PC-3 (cell line): ENCODE results near the gene CHAT. TPM values are rescaled to one million over a fixed set of nuclear protein-coding genes. Genes with fewer than 3 reads are reported as not detected.

Source experiments
- ATAC-seq: fragments of 200-7000 bp; cut with Tn5 transposase; 2 replicates; pipeline ENCODE4 v1.9.1; 2020; ENCODE audit warnings: mild to moderate bottlenecking, moderate library complexity
- BruUV-seq: library from RNA; stranded (reverse); fragments of 400-500 nt; replicated peaks from 2 replicates; lab custom pipeline; 2021; lab: Mats Ljungman, UMichigan
- CTCF ChIA-PET: fragments of 300-600 bp; sonication (Branson Sonifier 250); formaldehyde crosslinking; loops from one replicate; lab custom pipeline; 2022; ENCODE audit warnings: antibody characterized with exemption; lab: Charles Lee
- POLR2A ChIA-PET: fragments of 300-600 bp; sonication (Branson Sonifier 250); formaldehyde crosslinking; loops from one replicate; lab custom pipeline; 2022; ENCODE audit warnings: antibody characterized with exemption; ENCODE audit not compliant: unreplicated experiment; lab: Charles Lee
- DNase-seq: peaks from one replicate; pipeline ENCODE4 v3.0.0-alpha.2; 2015
- H2AFZ ChIP-seq: fragments of 300-600 bp; sonication (generic); 2 replicates; pipeline ENCODE4 v1.6.0; 2016; ENCODE audit warnings: antibody characterized with exemption, low read length
- H3F3A ChIP-seq: fragments of 300-600 bp; sonication (generic); one replicate; pipeline ENCODE4 v1.6.0; 2017; ENCODE audit warnings: antibody characterized with exemption, low read length, control low read depth, mild to moderate bottlenecking; ENCODE audit not compliant: unreplicated experiment
- H3K27ac ChIP-seq: fragments of 300-600 bp; sonication (generic); 2 replicates; pipeline ENCODE4 v1.5.1; 2016; ENCODE audit warnings: mild to moderate bottlenecking, low read length
- H3K27me3 ChIP-seq: fragments of 300-600 bp; sonication (generic); 2 replicates; pipeline ENCODE4 v1.6.1; 2016; ENCODE audit warnings: low read length, mixed read lengths
- H3K36me3 ChIP-seq: fragments of 300-600 bp; sonication (generic); 2 replicates; pipeline ENCODE4 v1.6.1; 2016; ENCODE audit warnings: low read depth, mixed run types, low read length, mixed read lengths
- H3K4me1 ChIP-seq: fragments of 300-600 bp; sonication (generic); 2 replicates; pipeline ENCODE4 v1.5.1; 2016; ENCODE audit warnings: low read length; ENCODE audit not compliant: insufficient read depth
- H3K4me2 ChIP-seq: fragments of 300-600 bp; sonication (generic); 2 replicates; pipeline ENCODE4 v1.6.0; 2016; ENCODE audit warnings: low read length
- H3K4me3 ChIP-seq: fragments of 300-600 bp; sonication (generic); 2 replicates; pipeline ENCODE4 v1.5.1; 2016; ENCODE audit warnings: mild to moderate bottlenecking, low read length, mixed read lengths
- H3K79me2 ChIP-seq: fragments of 300-600 bp; sonication (generic); 2 replicates; pipeline ENCODE4 v1.6.1; 2017; ENCODE audit warnings: low read length, mixed read lengths
- H3K9ac ChIP-seq: fragments of 300-600 bp; sonication (generic); 2 replicates; pipeline ENCODE4 v1.6.0; 2016; ENCODE audit warnings: mild to moderate bottlenecking, low read length
- H3K9me2 ChIP-seq: fragments of 300-600 bp; sonication (generic); replicated peaks from 2 replicates; pipeline ENCODE4 v1.6.1; 2016; ENCODE audit warnings: mixed run types, low read length, mixed read lengths
- H3K9me3 ChIP-seq: fragments of 300-600 bp; sonication (generic); 2 replicates; pipeline ENCODE4 v1.6.1; 2016; ENCODE audit warnings: low read length, mixed read lengths
- H4K20me1 ChIP-seq: fragments of 300-600 bp; sonication (generic); 2 replicates; pipeline ENCODE4 v1.6.1; 2016; ENCODE audit warnings: low read length, mixed read lengths
- CTCF ChIP-seq: fragments of 300-600 bp; sonication (generic); conservative IDR thresholded peaks from 2 replicates; pipeline ENCODE4 v1.5.1; 2017; ENCODE audit warnings: antibody characterized with exemption, low read depth, mild to moderate bottlenecking, low read length
- EZH2 ChIP-seq: fragments of 300-600 bp; sonication (generic); IDR thresholded peaks from one replicate; pipeline ENCODE4 v1.6.1; 2017; ENCODE audit warnings: antibody characterized with exemption, mild to moderate bottlenecking, low read length; ENCODE audit not compliant: unreplicated experiment
- EZH2phosphoT487 ChIP-seq: fragments of 300-600 bp; sonication (generic); IDR thresholded peaks from 2 replicates; pipeline ENCODE4 v1.6.1; 2018; ENCODE audit warnings: mild to moderate bottlenecking, antibody characterized with exemption, low read length, borderline replicate concordance
- intact Hi-C: fragments of 100-400 bp; cut with micrococcal nuclease; formaldehyde crosslinking; loops from 2 replicates; pipeline ENCODE4 v1.9.0; 2023
- total RNA-seq: library from RNA; depleted of rRNA; stranded (reverse); fragments of >200 nt; gene quantifications from 2 replicates; pipeline ENCODE4 v1.2.3, GENCODE V29; 2014

CHAT gene
- total RNA-seq, 1 experiment from 2014 or later = not detected

GRCh38 chr10:49645871-49646870 lies 32.3 kb downstream of the CHAT start:
- BruUV-seq = no TSS peak
- H3K9ac ChIP-seq = no peak overlapping the region
- H3F3A ChIP-seq = no peaks in the 10 kb centered on the region
- H3K4me3 ChIP-seq = no peak overlapping the region
- no peak for TF ChIP-seq CTCF
- no peak for TF ChIP-seq EZH2
- no peak for TF ChIP-seq EZH2phosphoT487
- H4K20me1 ChIP-seq = no peaks in the 10 kb centered on the region
- ChIA-PET POLR2A (no interaction called here), CTCF (no interaction called here)
- H3K27me3 ChIP-seq = peaks cover 97% of the 10 kb centered on the region
- no peak for ATAC-seq
- intact Hi-C loops = no loop called here
- H3K9me2 ChIP-seq = no peaks in the 10 kb centered on the region
- H3K4me1 ChIP-seq = no peaks in the 10 kb centered on the region
- H3K27ac ChIP-seq = no peak overlapping the region
- no peak for DNase-seq
- H3K4me2 ChIP-seq = no peak overlapping the region
- H3K9me3 ChIP-seq = no peaks in the 10 kb centered on the region
- H3K36me3 ChIP-seq = no peaks in the 10 kb centered on the region
- H3K79me2 ChIP-seq = no peaks in the 10 kb centered on the region
- H2AFZ ChIP-seq = no peak overlapping the region

GRCh38 chr10:49647554-49647953 lies 33.7 kb downstream of the CHAT start:
- BruUV-seq = no TSS peak
- no peaks in the 10 kb centered on the region for H3K36me3 ChIP-seq
- H3K27ac ChIP-seq = no peak overlapping the region
- no peaks in the 10 kb centered on the region for H3F3A ChIP-seq
- POLR2A ChIA-PET = no interaction called here
- H3K4me2 ChIP-seq = no peak overlapping the region
- DNase-seq (no peak), ATAC-seq (no peak)
- H3K9me3 ChIP-seq = no peaks in the 10 kb centered on the region
- H3K4me3 ChIP-seq = no peak overlapping the region
- intact Hi-C loops = no loop called here
- peaks cover 97% of the 10 kb centered on the region for H3K27me3 ChIP-seq
- no peak overlapping the region for H3K9ac ChIP-seq
- CTCF ChIA-PET = no interaction called here
- H3K4me1 ChIP-seq = no peaks in the 10 kb centered on the region
- H3K79me2 ChIP-seq = no peaks in the 10 kb centered on the region
- no peaks in the 10 kb centered on the region for H4K20me1 ChIP-seq
- H3K9me2 ChIP-seq = no peaks in the 10 kb centered on the region
- TF ChIP-seq EZH2 (no peak), EZH2phosphoT487 (no peak), CTCF (no peak)
- no peak overlapping the region for H2AFZ ChIP-seq
